Caki2 (cell line): Measurements from ENCODE around the gene LARP1B. TPM values are rescaled to one million over a fixed set of nuclear protein-coding genes. Genes with fewer than 3 reads are reported as not detected.
"Not testable (repeated sequence)": the region's sequence is repeated elsewhere in the genome, so short reads cannot be mapped to it uniquely, and the experiment has no call there.

ENCODE experiments used
- DNase-seq: peaks from one replicate; pipeline ENCODE4 v3.0.0-alpha.2; 2015; ENCODE audit warnings: low read depth
- in situ Hi-C: cut with HindIII; loops from 2 replicates; pipeline ENCODE4 v1.10.0; 2016; ENCODE audit warnings: low sequenced_read_pairs, low pct_unique_long_range_greater_than_20kb, mixed read lengths
- total RNA-seq: library from RNA; depleted of rRNA; stranded (reverse); fragments of >200 nt; shearing (Covaris generic); gene quantifications from 2 replicates; pipeline ENCODE4 v1.2.3, GENCODE V29; 2014; ENCODE audit warnings: low replicate concordance; rRNA removed

LARP1B gene
- 17.6 and 25.3 TPM in 2 replicates for total RNA-seq

- in situ Hi-C loops = no loop called here
- peak; percentile 99 for DNase-seq
Observed at GRCh38 chr4:128060699-128061565, at the start of gene LARP1B. Gene LARP1B, plus strand, starts transcription at chr4:128061312. Its CDS starts 13,640 bp downstream, at chr4:128074952.

- no peak for DNase-seq
Observed at GRCh38 chr4:128025319-128025718, 35.8 kb upstream of the LARP1B start.

GRCh38 chr4:128029907-128030306 lies 31.2 kb upstream of the LARP1B start:
- DNase-seq = no peak
- in situ Hi-C loops = no loop called here

More at GRCh38 chr4:128025319-128025718, 35.8 kb upstream of the LARP1B start:
- in situ Hi-C loops = no loop called here

GRCh38 chr4:128031756-128032384 lies 29.2 kb upstream of the LARP1B start:
- in situ Hi-C loops = no loop called here
- DNase-seq = no peak

GRCh38 chr4:128039568-128039967 lies 21.5 kb upstream of the LARP1B start:
- no peak for DNase-seq
- in situ Hi-C loops = no loop called here

- DNase-seq, in situ Hi-C loops: not testable (repeated sequence)
Observed at GRCh38 chr4:128047019-128047418, 14.1 kb upstream of the LARP1B start.

- in situ Hi-C loops, DNase-seq: not testable (repeated sequence)
Observed at GRCh38 chr4:128047514-128047913, 13.6 kb upstream of the LARP1B start.

GRCh38 chr4:128051229-128051628 lies 9.9 kb upstream of the LARP1B start:
- in situ Hi-C loops, DNase-seq: not testable (repeated sequence)

GRCh38 chr4:128054907-128055306 lies 6.2 kb upstream of the LARP1B start:
- in situ Hi-C loops, DNase-seq: not testable (repeated sequence)

GRCh38 chr4:128055441-128056206 lies 5.5 kb upstream of the LARP1B start:
- in situ Hi-C loops, DNase-seq: not testable (repeated sequence)

GRCh38 chr4:128056396-128056795 lies 4.7 kb upstream of the LARP1B start:
- in situ Hi-C loops = no loop called here
- no peak for DNase-seq

GRCh38 chr4:128060121-128060698 lies 902 bp upstream of the LARP1B start:
- in situ Hi-C loops = no loop called here
- no peak for DNase-seq

- peak; percentile 85 for DNase-seq
- in situ Hi-C loops = no loop called here
Observed at GRCh38 chr4:128061566-128062536, 739 bp downstream of the LARP1B start.

- in situ Hi-C loops = not testable (repeated sequence)
- peak; percentile 22 for DNase-seq
Observed at GRCh38 chr4:128066453-128066820, 5.3 kb downstream of the LARP1B start.

GRCh38 chr4:128068918-128069317 lies 7.8 kb downstream of the LARP1B start:
- in situ Hi-C loops = no loop called here
- peak; percentile 30 for DNase-seq

GRCh38 chr4:128076464-128076863 lies 15.4 kb downstream of the LARP1B start:
- in situ Hi-C loops = no loop called here

GRCh38 chr4:128095293-128095692 lies 34.2 kb downstream of the LARP1B start:
- DNase-seq, in situ Hi-C loops: not testable (repeated sequence)

More at GRCh38 chr4:128076464-128076863, 15.4 kb downstream of the LARP1B start:
- no peak for DNase-seq
